HG03575 (cell line): Measurements from ENCODE around the gene MAP6.
A peak's percentile ranks its signal among the peaks of the same experiment; 100 is the strongest.

Experiments
- ATAC-seq: cut with Tn5 transposase; IDR thresholded peaks from one replicate; pipeline ENCODE4 v1.9.1; 2021; ENCODE audit not compliant: unreplicated experiment, insufficient number of reproducible peaks, low FRiP score; ENCODE audit errors: extremely low read depth

MAP6 gene

GRCh38 chr11:75667831-75668450, 897 bp downstream of the MAP6 start:
- no peak for ATAC-seq

- no peak for ATAC-seq
Measured at GRCh38 chr11:75667255-75667830, 1.5 kb downstream of the MAP6 start.

GRCh38 chr11:75665990-75666389, 2.8 kb downstream of the MAP6 start:
- ATAC-seq, result no peak

- ATAC-seq, result no peak
Measured at GRCh38 chr11:75665126-75665525, 3.7 kb downstream of the MAP6 start.

GRCh38 chr11:75664389-75664788, 4.4 kb downstream of the MAP6 start:
- ATAC-seq, result no peak

- ATAC-seq, result no peak
Measured at GRCh38 chr11:75663808-75664207, 5.0 kb downstream of the MAP6 start.

GRCh38 chr11:75659836-75660235, 9.0 kb downstream of the MAP6 start:
- ATAC-seq, result no peak

GRCh38 chr11:75656044-75656727, 12.7 kb downstream of the MAP6 start:
- no peak for ATAC-seq

- ATAC-seq, result no peak
Measured at GRCh38 chr11:75655605-75656004, 13.2 kb downstream of the MAP6 start.

- peak; percentile 82 for ATAC-seq
Measured at GRCh38 chr11:75654314-75654713, 14.5 kb downstream of the MAP6 start.

GRCh38 chr11:75653532-75653931, 15.3 kb downstream of the MAP6 start:
- ATAC-seq, result no peak

- no peak for ATAC-seq
Measured at GRCh38 chr11:75652936-75653335, 15.9 kb downstream of the MAP6 start.

GRCh38 chr11:75651218-75651617, 17.6 kb downstream of the MAP6 start:
- ATAC-seq, result no peak

- no peak for ATAC-seq
Measured at GRCh38 chr11:75650167-75650723, 18.6 kb downstream of the MAP6 start.

GRCh38 chr11:75644946-75645345, 23.9 kb downstream of the MAP6 start:
- ATAC-seq, result no peak

GRCh38 chr11:75644370-75644769, 24.5 kb downstream of the MAP6 start:
- ATAC-seq, result no peak

- no peak for ATAC-seq
Measured at GRCh38 chr11:75642402-75643113, 26.3 kb downstream of the MAP6 start.

GRCh38 chr11:75639762-75640181, 29.1 kb downstream of the MAP6 start:
- no peak for ATAC-seq

GRCh38 chr11:75637998-75638397, 30.8 kb downstream of the MAP6 start:
- no peak for ATAC-seq
